Transverse colon (tissue), 4 donors: ENCODE results near the gene GPC5. TPM values are rescaled to one million over a fixed set of nuclear protein-coding genes. Genes with fewer than 3 reads are reported as not detected.

Experiments used
- DNase-seq: peaks from one replicate; pipeline ENCODE4 v3.0.0-alpha.2; 2019
- H3K27ac ChIP-seq, 4 donors: fragments of 200-600 bp; sonication (generic); 2 replicates each; pipeline ENCODE4 v1.5.1; 2016 to 2018; ENCODE audit warnings: inconsistent platforms in 4 of 4
- H3K27me3 ChIP-seq: fragments of 200-600 bp; sonication (generic); 2 replicates; pipeline ENCODE4 v1.5.1; 2017; ENCODE audit warnings: inconsistent platforms
- H3K36me3 ChIP-seq, 4 donors: fragments of 200-600 bp; sonication (generic); 2 replicates each; pipeline ENCODE4 v1.5.1; 2017 to 2019; ENCODE audit warnings: inconsistent platforms in 4 of 4
- H3K4me1 ChIP-seq, 4 donors: fragments of 200-600 bp; sonication (generic); 2 replicates each; pipeline ENCODE4 v1.5.1; 2017 to 2020; ENCODE audit warnings: inconsistent platforms in 4 of 4
- H3K4me3 ChIP-seq, 4 donors: fragments of 200-600 bp; sonication (generic); 1 replicate in 1 of 4; 2 replicates in 3 of 4; pipeline versions ENCODE4 v1.5.1 to v1.6.1; 2017 to 2019; ENCODE audit warnings: inconsistent platforms in 4 of 4
- H3K9me3 ChIP-seq, 2 donors: fragments of 200-600 bp; sonication (generic); 2 replicates each; pipeline ENCODE4 v1.5.1; 2017 to 2019; ENCODE audit warnings: inconsistent platforms in 2 of 2
- CTCF ChIP-seq, 5 experiments: fragments of 200-600 bp in 3 of 5; fragments of 450-650 bp in 2 of 5; sonication (generic) in 3 of 5; IDR thresholded peaks; 1 replicate in 2 of 5; 2 replicates in 3 of 5; pipeline ENCODE4 v1.5.1; 2016 to 2017; ENCODE audit warnings: antibody characterized with exemption in 5 of 5, inconsistent platforms in 3 of 5, mild to moderate bottlenecking in 2 of 5, moderate library complexity in 1 of 5
- EP300 ChIP-seq: sonication (generic); formaldehyde crosslinking; IDR thresholded peaks from one replicate; pipeline ENCODE4 v1.6.1; 2017; ENCODE audit warnings: antibody characterized with exemption, low read depth
- POLR2A ChIP-seq: fragments of 450-650 bp; IDR thresholded peaks from one replicate; pipeline ENCODE4 v1.6.1; 2016; ENCODE audit warnings: antibody characterized with exemption, mild to moderate bottlenecking, moderate library complexity
- POLR2AphosphoS5 ChIP-seq, 3 donors: sonication (generic); formaldehyde crosslinking; IDR thresholded peaks; one replicate each; pipeline ENCODE4 v1.6.1; 2016; ENCODE audit warnings: antibody characterized with exemption in 3 of 3
- WGBS, 2 donors: methylation state at CpG; one replicate each; pipeline ENCODE4 v1.1.5; 2018; ENCODE audit warnings: low coverage in 1 of 2; 5-methylcytosine and 5-hydroxymethylcytosine counted together
- in situ Hi-C, 4 donors: fragments of 200-750 bp; cut with MboI; loops; one replicate each; pipeline versions ENCODE4 v1.15.0 to v1.15.1; 2017; ENCODE audit warnings: low sequenced_read_pairs in 3 of 4, low pct_ligation_motif_present in 1 of 4, low pct_unique_long_range_greater_than_20kb in 1 of 4
- intact Hi-C: fragments of 100-400 bp; cut with DNase I; formaldehyde crosslinking; loops from one replicate; pipeline ENCODE4 v1.15.1; 2023; ENCODE audit warnings: low total_unique reads
- total RNA-seq, 4 donors: library from RNA; depleted of rRNA; stranded (reverse); fragments of >200 nt; gene quantifications; one replicate each; pipeline ENCODE4 v1.1.0, GENCODE V29; 2016

GPC5 gene
- total RNA-seq, 4 donors from 2014 or later, result 0.48 to 1.4 TPM; not detected in 2

- H3K4me3 ChIP-seq, result no peak overlapping the region
- no peaks in the 10 kb centered on the region for H3K27me3 ChIP-seq
- no peaks in the 10 kb centered on the region for H3K36me3 ChIP-seq
- TF ChIP-seq CTCF (IDR thresholded peaks at IDR 0.05), result no peak
- no peak for TF ChIP-seq POLR2AphosphoS5 (IDR thresholded peaks at IDR 0.05)
- TF ChIP-seq POLR2A, result no peak
- no peaks in the 10 kb centered on the region for H3K4me1 ChIP-seq
- intact Hi-C loops, result no loop called here
- H3K27ac ChIP-seq, result no peak overlapping the region
- H3K9me3 ChIP-seq, result no peaks in the 10 kb centered on the region
- in situ Hi-C loops, result no loop called here
- DNase-seq, result no peak
- 78 to 97% methylated on average over 4 to 6 of the region's 6 CpGs for WGBS, 2 donors
Measured at GRCh38 chr13:91922969-91923592, 524.7 kb downstream of the GPC5 start.

GRCh38 chr13:91930687-91931086 lies 532.3 kb downstream of the GPC5 start:
- H3K4me1 ChIP-seq, result no peaks in the 10 kb centered on the region
- in situ Hi-C loops (no loop called here), intact Hi-C loops (loop anchor here (5.0 kb wide), 1 partner anchor 1352 kb away; no protein-coding TSS in a partner anchor)
- 73 to 77% methylated on average over 1 of the region's 1 CpG for WGBS, 2 donors
- TF ChIP-seq EP300 (no peak), POLR2AphosphoS5 (IDR thresholded peaks at IDR 0.05) (no peak), POLR2A (no peak), CTCF (IDR thresholded peaks at IDR 0.05) (no peak)
- no peak overlapping the region for H3K27ac ChIP-seq
- no peaks in the 10 kb centered on the region for H3K27me3 ChIP-seq
- no peak for DNase-seq
- H3K9me3 ChIP-seq, result no peaks in the 10 kb centered on the region
- no peak overlapping the region for H3K4me3 ChIP-seq
- no peaks in the 10 kb centered on the region for H3K36me3 ChIP-seq

DNA sequence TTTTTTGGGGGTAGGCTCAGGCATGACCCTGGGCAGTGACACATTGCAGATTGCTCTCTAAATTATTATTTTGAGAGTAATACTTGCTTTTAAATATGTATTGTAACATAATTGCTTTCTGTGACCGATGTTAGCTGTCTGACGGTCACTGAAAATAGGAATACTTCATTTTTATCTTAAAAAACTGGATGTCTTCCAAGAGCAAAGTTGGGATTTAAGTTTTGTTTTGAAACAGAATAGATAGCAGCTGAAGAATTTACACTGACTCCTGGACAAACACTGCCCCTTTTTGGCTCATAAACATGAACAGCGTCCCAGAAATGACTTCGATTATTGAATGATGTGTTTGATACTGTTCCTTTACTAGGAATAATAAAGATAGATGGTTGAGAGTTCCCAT lies 535.9 kb downstream of the GPC5 start:
- TF ChIP-seq POLR2A (no peak), EP300 (no peak), POLR2AphosphoS5 (IDR thresholded peaks at IDR 0.05) (no peak), CTCF (IDR thresholded peaks at IDR 0.05) (no peak)
- Histone ChIP-seq H3K27ac (no peak overlapping the region), H3K9me3 (no peaks in the 10 kb centered on the region), H3K27me3 (no peaks in the 10 kb centered on the region), H3K4me3 (no peak overlapping the region), H3K36me3 (no peaks in the 10 kb centered on the region), H3K4me1 (no peaks in the 10 kb centered on the region)
- WGBS, 2 donors, result 45 to 71% methylated on average over 4 of the region's 4 CpGs
- no peak for DNase-seq
- intact Hi-C loops, result loop anchor here (5.0 kb wide), 1 partner anchor 1348 kb away; no protein-coding TSS in a partner anchor
- in situ Hi-C loops, result no loop called here

GRCh38 chr13:91946498-91947070 lies 548.2 kb downstream of the GPC5 start:
- in situ Hi-C loops, result no loop called here
- Histone ChIP-seq H3K27ac (no peak overlapping the region), H3K4me3 (no peak overlapping the region), H3K9me3 (no peaks in the 10 kb centered on the region), H3K36me3 (no peaks in the 10 kb centered on the region), H3K27me3 (no peaks in the 10 kb centered on the region), H3K4me1 (no peaks in the 10 kb centered on the region)
- TF ChIP-seq POLR2AphosphoS5 (IDR thresholded peaks at IDR 0.05) (no peak), EP300 (no peak), CTCF (IDR thresholded peaks at IDR 0.05) (peak in 3 of 5 experiments; percentile 14 to 21 (median 14))
- WGBS, 2 donors, result 25 to 26% methylated on average over 4 to 7 of the region's 7 CpGs
- intact Hi-C loops, result no loop called here
- DNase-seq, result no peak
